ENCODE measurements around the gene WDR19. TPM values are rescaled to one million over a fixed set of nuclear protein-coding genes. Genes with fewer than 3 reads are reported as not detected.

The WDR19 gene
- total RNA-seq, 1 experiment from 2014 or later: 33.2 TPM

DNA sequence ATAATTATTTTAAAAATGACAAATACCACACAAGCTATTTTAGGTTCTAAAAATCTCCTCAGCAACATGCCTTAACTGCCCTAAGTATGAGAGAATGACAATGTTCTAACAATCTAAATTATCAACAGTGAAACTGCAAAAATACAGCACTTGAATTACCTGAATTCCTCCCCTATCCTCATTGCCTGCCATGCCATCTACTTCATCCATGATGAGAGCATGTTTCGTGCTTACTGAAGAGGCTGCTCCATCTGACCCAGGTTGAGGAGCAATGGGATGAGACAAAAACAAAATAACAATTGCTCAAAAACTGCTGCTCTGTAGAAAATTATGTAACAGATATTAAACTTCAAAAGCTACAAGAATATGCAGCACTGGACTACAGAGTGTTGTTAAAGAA is 120.6 kb downstream of the WDR19 start:
- CTCF ChIA-PET: no interaction called here
- Histone ChIP-seq H2AFZ (no peak overlapping the region), H3K36me3 (ENCODE audit: low read depth) (peaks cover 19% of the 10 kb centered on the region), H3K4me2 (no peak overlapping the region), H3K9me3 (ENCODE audit: insufficient read depth, low read depth) (no peaks in the 10 kb centered on the region), H3K27me3 (ENCODE audit: insufficient read depth, low read depth) (no peaks in the 10 kb centered on the region), H3K4me3 (no peak overlapping the region), H3K4me1 (replicated peaks; ENCODE audit: insufficient read depth) (peaks cover 5% of the 10 kb centered on the region; the same call in 1 of the 2 replicates), H4K20me1 (ENCODE audit: insufficient read depth) (no peaks in the 10 kb centered on the region), H3K9me2 (ENCODE audit: insufficient read depth) (no peaks in the 10 kb centered on the region), H3K79me2 (ENCODE audit: low read depth) (no peaks in the 10 kb centered on the region), H3F3A (ENCODE audit: insufficient read depth, low read depth) (peaks cover 4% of the 10 kb centered on the region), H3K27ac (no peak overlapping the region)
- TF ChIP-seq, protein P1, sequence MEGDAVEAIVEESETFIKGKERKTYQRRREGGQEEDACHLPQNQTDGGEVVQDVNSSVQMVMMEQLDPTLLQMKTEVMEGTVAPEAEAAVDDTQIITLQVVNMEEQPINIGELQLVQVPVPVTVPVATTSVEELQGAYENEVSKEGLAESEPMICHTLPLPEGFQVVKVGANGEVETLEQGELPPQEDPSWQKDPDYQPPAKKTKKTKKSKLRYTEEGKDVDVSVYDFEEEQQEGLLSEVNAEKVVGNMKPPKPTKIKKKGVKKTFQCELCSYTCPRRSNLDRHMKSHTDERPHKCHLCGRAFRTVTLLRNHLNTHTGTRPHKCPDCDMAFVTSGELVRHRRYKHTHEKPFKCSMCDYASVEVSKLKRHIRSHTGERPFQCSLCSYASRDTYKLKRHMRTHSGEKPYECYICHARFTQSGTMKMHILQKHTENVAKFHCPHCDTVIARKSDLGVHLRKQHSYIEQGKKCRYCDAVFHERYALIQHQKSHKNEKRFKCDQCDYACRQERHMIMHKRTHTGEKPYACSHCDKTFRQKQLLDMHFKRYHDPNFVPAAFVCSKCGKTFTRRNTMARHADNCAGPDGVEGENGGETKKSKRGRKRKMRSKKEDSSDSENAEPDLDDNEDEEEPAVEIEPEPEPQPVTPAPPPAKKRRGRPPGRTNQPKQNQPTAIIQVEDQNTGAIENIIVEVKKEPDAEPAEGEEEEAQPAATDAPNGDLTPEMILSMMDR (conservative IDR thresholded peaks at IDR 0.05): no peak
- no peak for TF ChIP-seq EZH2 (IDR thresholded peaks at IDR 0.05; ENCODE audit: low read depth)
- BruUV-seq (replicated peaks): no TSS peak
- POLR2A ChIA-PET (ENCODE audit: unreplicated experiment): no interaction called here
- no peak for DNase-seq
- intact Hi-C loops (cut with micrococcal nuclease; ENCODE audit: unreplicated experiment): no loop called here

DNA sequence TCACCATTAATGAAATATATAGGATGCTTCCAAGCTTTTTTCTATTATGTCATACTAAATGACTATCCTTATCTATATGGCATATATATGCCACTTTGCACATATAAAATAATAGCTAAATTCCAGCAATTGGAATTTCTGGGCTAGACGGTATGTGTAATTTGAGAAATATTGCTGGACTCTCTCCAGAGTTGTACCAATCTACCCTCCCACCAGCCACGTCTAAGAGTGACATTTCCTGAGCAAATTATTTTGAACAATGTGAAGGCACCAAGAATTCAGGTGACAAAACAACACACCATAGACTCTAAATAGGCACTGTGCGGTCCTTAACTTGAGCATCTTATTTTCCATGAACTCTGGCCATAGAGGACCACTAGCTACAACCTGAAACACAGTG is 121.5 kb downstream of the WDR19 start:
- Histone ChIP-seq H3K9me2 (ENCODE audit: insufficient read depth) (no peaks in the 10 kb centered on the region), H3K4me2 (no peak overlapping the region), H3K9me3 (ENCODE audit: insufficient read depth, low read depth) (no peaks in the 10 kb centered on the region), H3K27me3 (ENCODE audit: insufficient read depth, low read depth) (no peaks in the 10 kb centered on the region), H3K4me1 (replicated peaks; ENCODE audit: insufficient read depth) (peaks cover 5% of the 10 kb centered on the region; the same call in 1 of the 2 replicates), H3K36me3 (ENCODE audit: low read depth) (peaks cover 19% of the 10 kb centered on the region), H3F3A (ENCODE audit: insufficient read depth, low read depth) (peaks cover 4% of the 10 kb centered on the region), H2AFZ (no peak overlapping the region), H3K4me3 (no peak overlapping the region), H3K79me2 (ENCODE audit: low read depth) (no peaks in the 10 kb centered on the region), H3K27ac (peak overlapping the region; percentile 16; the same call in 1 of the 2 replicates), H4K20me1 (ENCODE audit: insufficient read depth) (no peaks in the 10 kb centered on the region)
- TF ChIP-seq EZH2 (IDR thresholded peaks at IDR 0.05; ENCODE audit: low read depth): no peak
- TF ChIP-seq, protein P1 (conservative IDR thresholded peaks at IDR 0.05): no peak
- POLR2A ChIA-PET (ENCODE audit: unreplicated experiment): no interaction called here
- intact Hi-C loops (cut with micrococcal nuclease; ENCODE audit: unreplicated experiment): no loop called here
- BruUV-seq (replicated peaks): no TSS peak
- DNase-seq: no peak
- CTCF ChIA-PET: no interaction called here

DNA sequence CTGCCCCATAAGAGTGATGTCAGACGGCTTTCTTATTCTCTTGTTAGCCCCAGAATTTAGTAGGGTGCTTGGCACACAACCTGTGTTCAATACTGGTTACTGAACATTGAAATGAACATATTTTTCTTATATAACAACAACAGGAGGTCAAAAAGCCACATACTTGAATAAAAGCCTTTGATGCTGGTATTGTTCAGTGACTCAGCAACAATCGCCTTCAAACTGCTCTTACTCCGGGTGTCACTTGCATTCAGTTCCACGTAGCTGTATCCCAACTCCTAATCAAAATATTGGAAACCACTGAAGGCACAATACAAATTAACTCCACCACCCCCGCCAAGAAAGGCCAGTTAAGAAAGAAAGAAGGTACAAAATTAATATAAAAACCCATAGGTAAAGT is 122.3 kb downstream of the WDR19 start:
- no peak for DNase-seq
- POLR2A ChIA-PET (ENCODE audit: unreplicated experiment): no interaction called here
- Histone ChIP-seq H3K27ac (peak overlapping the region; percentile 16; the same call in 1 of the 2 replicates), H3K9me3 (ENCODE audit: insufficient read depth, low read depth) (no peaks in the 10 kb centered on the region), H3K79me2 (ENCODE audit: low read depth) (no peaks in the 10 kb centered on the region), H3K4me3 (no peak overlapping the region), H3K27me3 (ENCODE audit: insufficient read depth, low read depth) (no peaks in the 10 kb centered on the region), H3K4me2 (no peak overlapping the region), H3K36me3 (ENCODE audit: low read depth) (peaks cover 24% of the 10 kb centered on the region), H3K4me1 (replicated peaks; ENCODE audit: insufficient read depth) (peaks cover 5% of the 10 kb centered on the region; the same call in 1 of the 2 replicates), H4K20me1 (ENCODE audit: insufficient read depth) (no peaks in the 10 kb centered on the region), H2AFZ (no peak overlapping the region), H3F3A (ENCODE audit: insufficient read depth, low read depth) (peaks cover 4% of the 10 kb centered on the region), H3K9me2 (ENCODE audit: insufficient read depth) (no peaks in the 10 kb centered on the region)
- CTCF ChIA-PET: interaction anchor here (0.6 kb wide), 1 partner anchor 1467 kb away, joined by 3 read pairs; no protein-coding TSS in a partner anchor
- intact Hi-C loops (cut with micrococcal nuclease; ENCODE audit: unreplicated experiment): no loop called here
- no peak for TF ChIP-seq EZH2 (IDR thresholded peaks at IDR 0.05; ENCODE audit: low read depth)
- TF ChIP-seq, protein P1 (conservative IDR thresholded peaks at IDR 0.05): no peak
- BruUV-seq (replicated peaks): no TSS peak

Measured in PC-9 (cell line).